Measurements from ENCODE around the gene KRTAP9-4.
"Not testable (repeated sequence)": the region's sequence is repeated elsewhere in the genome, so short reads cannot be mapped to it uniquely, and the experiment has no call there.

KRTAP9-4 gene

GRCh38 chr17:41230094-41230493, 19.4 kb upstream of the KRTAP9-4 start:
- Histone ChIP-seq H3K4me3 (ENCODE audit: low read depth, low read length) (no peak overlapping the region), H3K27ac (no peak overlapping the region), H3K9me3 (ENCODE audit: severe bottlenecking) (no peaks in the 10 kb centered on the region), H3K36me3 (no peaks in the 10 kb centered on the region), H3K27me3 (ENCODE audit: insufficient read depth, low read depth, severe bottlenecking) (peaks cover 80% of the 10 kb centered on the region)
- no peak for DNase-seq
- no peak for TF ChIP-seq CTCF (IDR thresholded peaks at IDR 0.05; ENCODE audit: low read depth, low read length)

DNA sequence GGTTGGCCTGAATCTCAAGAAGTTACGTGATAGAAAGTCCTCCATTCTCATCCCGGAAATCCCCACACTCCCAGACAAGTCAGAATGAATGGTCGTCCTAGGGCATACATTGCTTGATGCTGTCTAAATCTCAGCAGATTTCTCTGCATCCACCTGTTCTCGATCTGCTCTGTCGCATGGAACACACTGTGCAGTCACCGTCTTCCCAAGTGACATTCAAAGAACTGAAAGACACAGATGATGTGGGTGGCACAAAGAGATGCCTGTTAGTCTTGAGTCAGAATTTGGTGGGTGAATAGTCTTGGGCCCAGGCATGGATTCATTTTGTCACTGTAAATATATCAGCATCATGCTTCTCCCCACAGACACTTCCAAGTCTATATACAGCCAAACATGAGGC, 17.8 kb upstream of the KRTAP9-4 start:
- H3K9me3 ChIP-seq (ENCODE audit: severe bottlenecking) = no peaks in the 10 kb centered on the region
- H3K27me3 ChIP-seq (ENCODE audit: insufficient read depth, low read depth, severe bottlenecking) = peaks cover 75% of the 10 kb centered on the region
- H3K4me3 ChIP-seq (ENCODE audit: low read depth, low read length) = no peak overlapping the region
- no peak for DNase-seq
- no peaks in the 10 kb centered on the region for H3K36me3 ChIP-seq
- H3K27ac ChIP-seq = no peak overlapping the region
- TF ChIP-seq CTCF (IDR thresholded peaks at IDR 0.05; ENCODE audit: low read depth, low read length) = no peak

DNA sequence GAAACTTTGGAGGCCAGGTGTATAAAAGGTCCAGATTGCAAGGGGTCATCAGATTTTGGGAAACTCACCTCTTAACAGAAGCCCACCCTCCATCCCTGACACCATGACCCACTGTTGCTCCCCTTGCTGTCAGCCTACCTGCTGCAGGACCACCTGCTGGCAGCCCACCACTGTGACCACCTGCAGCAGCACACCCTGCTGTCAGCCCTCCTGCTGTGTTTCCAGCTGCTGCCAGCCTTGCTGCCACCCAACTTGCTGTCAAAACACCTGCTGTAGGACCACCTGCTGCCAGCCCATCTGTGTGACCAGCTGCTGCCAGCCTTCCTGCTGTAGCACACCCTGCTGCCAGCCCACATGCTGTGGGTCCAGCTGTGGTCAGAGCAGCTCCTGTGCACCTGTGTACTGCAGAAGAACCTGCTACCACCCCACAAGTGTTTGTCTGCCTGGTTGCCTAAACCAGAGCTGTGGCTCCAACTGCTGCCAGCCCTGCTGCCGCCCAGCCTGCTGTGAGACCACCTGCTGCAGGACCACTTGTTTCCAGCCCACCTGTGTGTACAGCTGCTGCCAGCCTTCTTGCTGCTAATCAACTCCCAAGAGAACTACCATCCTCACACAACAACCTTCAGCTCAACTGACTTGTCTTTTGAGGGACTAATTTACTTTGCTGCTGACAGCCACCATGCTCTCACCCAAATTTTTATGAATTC, 16.9 kb upstream of the KRTAP9-4 start, which contains the start of gene KRTAP9-3:
TSS of gene KRTAP9-3 (plus strand) at position 51 of the 707 bp plus-strand sequence. CDS start at position 104, 53 bp downstream.
- not testable (repeated sequence) for DNase-seq; H3K4me3 ChIP-seq (ENCODE audit: low read depth, low read length); H3K27ac ChIP-seq; H3K9me3 ChIP-seq (ENCODE audit: severe bottlenecking); H3K36me3 ChIP-seq
- H3K27me3 ChIP-seq (ENCODE audit: insufficient read depth, low read depth, severe bottlenecking) = peaks cover 75% of the 10 kb centered on the region

GRCh38 chr17:41237116-41237515, 12.4 kb upstream of the KRTAP9-4 start:
- not testable (repeated sequence) for H3K27ac ChIP-seq; H3K9me3 ChIP-seq (ENCODE audit: severe bottlenecking); H3K4me3 ChIP-seq (ENCODE audit: low read depth, low read length); DNase-seq; H3K36me3 ChIP-seq
- peaks cover 54% of the 10 kb centered on the region for H3K27me3 ChIP-seq (ENCODE audit: insufficient read depth, low read depth, severe bottlenecking)

DNA sequence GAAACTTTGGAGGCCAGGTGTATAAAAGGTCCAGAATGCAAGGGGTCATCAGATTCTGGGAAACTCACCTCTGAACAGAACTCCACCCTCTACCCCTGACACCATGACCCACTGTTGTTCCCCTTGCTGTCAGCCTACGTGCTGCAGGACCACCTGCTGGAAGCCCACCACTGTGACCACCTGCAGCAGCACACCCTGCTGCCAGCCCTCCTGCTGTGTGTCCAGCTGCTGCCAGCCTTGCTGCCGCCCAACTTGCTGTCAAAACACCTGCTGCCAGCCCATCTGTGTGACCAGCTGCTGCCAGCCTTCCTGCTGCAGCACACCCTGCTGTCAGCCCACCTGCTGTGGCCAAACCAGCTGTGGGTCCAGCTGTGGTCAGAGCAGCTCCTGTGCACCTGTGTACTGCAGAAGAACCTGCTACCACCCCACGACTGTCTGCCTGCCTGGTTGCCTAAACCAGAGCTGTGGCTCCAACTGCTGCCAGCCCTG, 11.5 kb upstream of the KRTAP9-4 start, which contains the start of gene KRTAP9-8:
TSS of gene KRTAP9-8 (plus strand) at position 51 of the 489 bp plus-strand sequence. CDS start at position 104, 53 bp downstream.
- H3K27me3 ChIP-seq (ENCODE audit: insufficient read depth, low read depth, severe bottlenecking) = peaks cover 56% of the 10 kb centered on the region
- H3K9me3 ChIP-seq (ENCODE audit: severe bottlenecking); H3K27ac ChIP-seq; H3K36me3 ChIP-seq; DNase-seq; H3K4me3 ChIP-seq (ENCODE audit: low read depth, low read length): not testable (repeated sequence)

- not testable (repeated sequence) for H3K36me3 ChIP-seq; DNase-seq; H3K9me3 ChIP-seq (ENCODE audit: severe bottlenecking); H3K27ac ChIP-seq; H3K4me3 ChIP-seq (ENCODE audit: low read depth, low read length)
- H3K27me3 ChIP-seq (ENCODE audit: insufficient read depth, low read depth, severe bottlenecking) = peaks cover 37% of the 10 kb centered on the region
Observed at GRCh38 chr17:41246995-41247787, 2.3 kb upstream of the KRTAP9-4 start.

- H3K4me3 ChIP-seq (ENCODE audit: low read depth, low read length) = no peak overlapping the region
- H3K27ac ChIP-seq = no peak overlapping the region
- no peak for DNase-seq
- H3K9me3 ChIP-seq (ENCODE audit: severe bottlenecking) = no peaks in the 10 kb centered on the region
- no peaks in the 10 kb centered on the region for H3K36me3 ChIP-seq
- H3K27me3 ChIP-seq (ENCODE audit: insufficient read depth, low read depth, severe bottlenecking) = peaks cover 58% of the 10 kb centered on the region
- no peak for TF ChIP-seq CTCF (IDR thresholded peaks at IDR 0.05; ENCODE audit: low read depth, low read length)
Observed at GRCh38 chr17:41251261-41251660, 1.8 kb downstream of the KRTAP9-4 start.

Measured in WERI-Rb-1 (cell line).